CD14-positive monocyte (primary cell): Measurements from ENCODE around the gene SBK1. TPM values are rescaled to one million over a fixed set of nuclear protein-coding genes. Genes with fewer than 3 reads are reported as not detected.

Source experiments
- DNase-seq, 3 donors: peaks; one replicate each; pipeline ENCODE4 v3.0.0-alpha.2; 2011 to 2022
- H2AFZ ChIP-seq: 2 replicates; pipeline ENCODE4 v1.6.0; 2012; ENCODE audit warnings: mild to moderate bottlenecking, low read depth, low read length, inconsistent platforms; ENCODE audit not compliant: insufficient read depth, poor library complexity, severe bottlenecking
- H3K27ac ChIP-seq, 2 donors: 1 replicate in 1 of 2; 2 replicates in 1 of 2; pipeline ENCODE4 v1.5.1; 2012 to 2013; ENCODE audit warnings: low read length in 2 of 2, control low read depth in 1 of 2, inconsistent platforms in 1 of 2, low read depth in 1 of 2, mild to moderate bottlenecking in 1 of 2
- H3K27me3 ChIP-seq, 2 donors: one replicate each; pipeline versions ENCODE4 v1.6.0 to v1.6.1; 2011 to 2013; ENCODE audit warnings: low read length in 2 of 2; ENCODE audit not compliant: control insufficient read depth in 2 of 2, insufficient read depth in 2 of 2
- H3K36me3 ChIP-seq, 2 donors: replicated peaks in 1 of 2; 1 replicate in 1 of 2; 2 replicates in 1 of 2; pipeline versions ENCODE4 v1.5.1 to v1.6.1; 2012 to 2013; ENCODE audit warnings: low read length in 2 of 2, control low read depth in 1 of 2, inconsistent platforms in 1 of 2, mild to moderate bottlenecking in 1 of 2; ENCODE audit not compliant: insufficient read depth in 2 of 2, control insufficient read depth in 1 of 2
- H3K4me1 ChIP-seq, 2 donors: 1 replicate in 1 of 2; 2 replicates in 1 of 2; pipeline versions ENCODE4 v1.5.1 to v1.6.1; 2012 to 2013; ENCODE audit warnings: low read length in 2 of 2, control low read depth in 1 of 2, inconsistent platforms in 1 of 2, mild to moderate bottlenecking in 1 of 2, moderate library complexity in 1 of 2; ENCODE audit not compliant: insufficient read depth in 2 of 2, control insufficient read depth in 1 of 2
- H3K4me2 ChIP-seq: replicated peaks from 2 replicates; pipeline ENCODE3; 2012; ENCODE audit warnings: low read length, moderate library complexity, mild to moderate bottlenecking; ENCODE audit not compliant: poor library complexity, severe bottlenecking; ENCODE audit errors: extremely low read depth
- H3K4me3 ChIP-seq, 3 experiments: fragments of 200-600 bp in 1 of 3; sonication (generic) in 1 of 3; replicated peaks in 1 of 3; 1 replicate in 2 of 3; 2 replicates in 1 of 3; pipeline ENCODE4 v1.5.1; 2011 to 2013; ENCODE audit warnings: low read length in 3 of 3, mild to moderate bottlenecking in 3 of 3, control low read depth in 2 of 3, low read depth in 2 of 3, inconsistent platforms in 1 of 3, moderate library complexity in 1 of 3
- H3K79me2 ChIP-seq: 2 replicates; pipeline ENCODE4 v1.6.0; 2012; ENCODE audit warnings: mild to moderate bottlenecking, control low read depth, inconsistent platforms, low read length, moderate library complexity; ENCODE audit not compliant: insufficient read depth
- H3K9ac ChIP-seq: 2 replicates; pipeline ENCODE4 v1.6.0; 2017; ENCODE audit warnings: low read length, mild to moderate bottlenecking; ENCODE audit not compliant: insufficient read depth, poor library complexity, severe bottlenecking
- H3K9me3 ChIP-seq, 2 donors: replicated peaks in 1 of 2; 1 replicate in 1 of 2; 2 replicates in 1 of 2; pipeline versions ENCODE4 v1.5.1 to v1.6.1; 2012 to 2013; ENCODE audit warnings: low read length in 2 of 2, control low read depth in 1 of 2; ENCODE audit not compliant: control insufficient read depth in 1 of 2, insufficient read depth in 1 of 2
- H4K20me1 ChIP-seq: 2 replicates; pipeline ENCODE4 v1.6.0; 2012; ENCODE audit warnings: mild to moderate bottlenecking, low read length, control low read depth, moderate library complexity; ENCODE audit not compliant: insufficient read depth
- H3K27ac Mint-ChIP-seq, 7 donors: one replicate each; pipeline ENCODE4 v1.8.0; 2020; ENCODE audit warnings: mild to moderate bottlenecking in 7 of 7, mixed read lengths in 7 of 7, moderate library complexity in 6 of 7, inconsistent platforms in 2 of 7
- H3K27me3 Mint-ChIP-seq, 3 donors: one replicate each; pipeline ENCODE4 v1.8.0; 2021 to 2022; ENCODE audit warnings: low read depth in 3 of 3, mild to moderate bottlenecking in 3 of 3, mixed read lengths in 3 of 3, moderate library complexity in 3 of 3, inconsistent platforms in 1 of 3
- H3K36me3 Mint-ChIP-seq, 2 donors: one replicate each; pipeline ENCODE4 v1.8.0; 2020; ENCODE audit warnings: mixed read lengths in 2 of 2, inconsistent platforms in 1 of 2, mild to moderate bottlenecking in 1 of 2
- H3K4me1 Mint-ChIP-seq: one replicate; pipeline ENCODE4 v1.8.0; 2020; ENCODE audit warnings: mild to moderate bottlenecking, mixed read lengths
- H3K4me3 Mint-ChIP-seq, 2 donors: one replicate each; pipeline ENCODE4 v1.8.0; 2020; ENCODE audit warnings: mild to moderate bottlenecking in 2 of 2, mixed read lengths in 2 of 2, moderate library complexity in 1 of 2
- H3K9me3 Mint-ChIP-seq, 7 donors: one replicate each; pipeline ENCODE4 v1.8.0; 2020 to 2022; ENCODE audit warnings: mixed read lengths in 7 of 7, mild to moderate bottlenecking in 6 of 7, moderate library complexity in 6 of 7, inconsistent platforms in 2 of 7
- WGBS: methylation state at CpG from one replicate; pipeline ENCODE4 v1.1.5; 2013; ENCODE audit warnings: missing lambda C conversion rate; ENCODE audit not compliant: insufficient coverage; 5-methylcytosine and 5-hydroxymethylcytosine counted together
- intact Hi-C, 2 donors: fragments of 100-400 bp; cut with micrococcal nuclease; formaldehyde crosslinking; loops; one replicate each; pipeline versions ENCODE4 v1.15.0 to v1.15.1; 2023
- polyA plus RNA-seq, 3 donors: library from polyadenylated mRNA; depleted of rRNA in 1 of 3; unstranded in 2 of 3; stranded (reverse) in 1 of 3; fragments of 300-500 nt in 2 of 3; fragments of >200 nt in 1 of 3; fragmentation: Illumina TruSeq in 2 of 3; gene quantifications; 1 replicate in 2 of 3; 2 replicates in 1 of 3; pipeline ENCODE4 v1.2.3, GENCODE V29; 2012 to 2021
- TF ChIP-seq, protein P1 (sequence below): fragments of 200-600 bp; IDR thresholded peaks from one replicate; pipeline ENCODE4 v1.8.0; 2022; ENCODE audit warnings: antibody characterized with exemption, mild to moderate bottlenecking

The SBK1 gene
- polyA plus RNA-seq, 3 donors, result 0.04 TPM; not detected in 2

DNA sequence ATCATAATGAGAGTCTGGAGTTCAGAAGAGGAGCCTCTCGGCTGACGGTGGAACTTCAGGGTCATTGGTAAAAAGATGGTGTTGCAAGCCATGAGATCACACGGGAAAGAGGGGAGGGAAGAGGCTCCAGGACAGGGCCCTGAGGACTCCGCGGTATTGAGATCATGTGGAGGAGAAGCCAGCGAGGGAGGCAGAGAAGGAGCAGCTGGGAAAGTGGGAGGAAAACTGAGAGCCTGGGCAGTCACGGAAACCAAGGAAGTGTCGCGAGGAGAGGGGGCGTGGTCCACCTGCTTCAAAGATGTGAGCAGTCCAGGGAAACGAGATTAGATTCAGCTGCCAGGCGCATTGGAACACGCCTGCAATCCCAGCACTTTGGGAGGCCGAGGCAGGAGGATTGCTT, 27.7 kb upstream of the SBK1 start:
- Mint-ChIP-seq H3K4me1 (peaks cover 6% of the 10 kb centered on the region), H3K9me3 (peaks cover 0 to 5% (median 2%) of the 10 kb centered on the region in 7 donors), H3K27me3 (peaks cover 12 to 22% (median 14%) of the 10 kb centered on the region in 3 donors), H3K4me3 (peak overlapping the region; percentile 25 to 78), H3K36me3 (no peaks in the 10 kb centered on the region), H3K27ac (no peak overlapping the region)
- Histone ChIP-seq H3K4me1 (no peaks in the 10 kb centered on the region), H3K9me3 (no peaks in the 10 kb centered on the region), H4K20me1 (no peaks in the 10 kb centered on the region), H3K4me2 (no peak overlapping the region), H3K36me3 (no peaks in the 10 kb centered on the region), H2AFZ (no peak overlapping the region), H3K79me2 (no peaks in the 10 kb centered on the region), H3K9ac (no peak overlapping the region), H3K4me3 (no peak overlapping the region), H3K27me3 (no peaks in the 10 kb centered on the region), H3K27ac (no peak overlapping the region)
- no peak for DNase-seq
- intact Hi-C loops, result no loop called here
- TF ChIP-seq, protein P1, sequence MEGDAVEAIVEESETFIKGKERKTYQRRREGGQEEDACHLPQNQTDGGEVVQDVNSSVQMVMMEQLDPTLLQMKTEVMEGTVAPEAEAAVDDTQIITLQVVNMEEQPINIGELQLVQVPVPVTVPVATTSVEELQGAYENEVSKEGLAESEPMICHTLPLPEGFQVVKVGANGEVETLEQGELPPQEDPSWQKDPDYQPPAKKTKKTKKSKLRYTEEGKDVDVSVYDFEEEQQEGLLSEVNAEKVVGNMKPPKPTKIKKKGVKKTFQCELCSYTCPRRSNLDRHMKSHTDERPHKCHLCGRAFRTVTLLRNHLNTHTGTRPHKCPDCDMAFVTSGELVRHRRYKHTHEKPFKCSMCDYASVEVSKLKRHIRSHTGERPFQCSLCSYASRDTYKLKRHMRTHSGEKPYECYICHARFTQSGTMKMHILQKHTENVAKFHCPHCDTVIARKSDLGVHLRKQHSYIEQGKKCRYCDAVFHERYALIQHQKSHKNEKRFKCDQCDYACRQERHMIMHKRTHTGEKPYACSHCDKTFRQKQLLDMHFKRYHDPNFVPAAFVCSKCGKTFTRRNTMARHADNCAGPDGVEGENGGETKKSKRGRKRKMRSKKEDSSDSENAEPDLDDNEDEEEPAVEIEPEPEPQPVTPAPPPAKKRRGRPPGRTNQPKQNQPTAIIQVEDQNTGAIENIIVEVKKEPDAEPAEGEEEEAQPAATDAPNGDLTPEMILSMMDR, result no peak
- WGBS, result 39% methylated on average over 12 of the region's 14 CpGs

GRCh38 chr16:28265822-28266221, 26.5 kb upstream of the SBK1 start:
- H2AFZ ChIP-seq, result no peak overlapping the region
- Mint-ChIP-seq H3K4me1 (peaks cover 6% of the 10 kb centered on the region), H3K36me3 (no peaks in the 10 kb centered on the region), H3K27ac (no peak overlapping the region), H3K27me3 (peaks cover 14 to 23% (median 14%) of the 10 kb centered on the region in 3 donors), H3K4me3 (no peak overlapping the region), H3K9me3 (peaks cover 0 to 5% (median 3%) of the 10 kb centered on the region in 7 donors)
- WGBS, result no CpG with 5 or more reads among the region's 5 CpGs
- DNase-seq, result no peak
- no peaks in the 10 kb centered on the region for H3K9me3 ChIP-seq
- no peaks in the 10 kb centered on the region for H3K79me2 ChIP-seq
- no peak overlapping the region for H3K9ac ChIP-seq
- no peaks in the 10 kb centered on the region for H3K4me1 ChIP-seq
- TF ChIP-seq, protein P1, result no peak
- H3K27ac ChIP-seq, result no peak overlapping the region
- no peaks in the 10 kb centered on the region for H3K36me3 ChIP-seq
- H4K20me1 ChIP-seq, result no peaks in the 10 kb centered on the region
- H3K4me3 ChIP-seq, result no peak overlapping the region
- no peak overlapping the region for H3K4me2 ChIP-seq
- intact Hi-C loops, result no loop called here
- no peaks in the 10 kb centered on the region for H3K27me3 ChIP-seq
